ENCODE measurements around the gene NTN1. TPM values are rescaled to one million over a fixed set of nuclear protein-coding genes. Genes with fewer than 3 reads are reported as not detected.

Gene NTN1
- total RNA-seq, 1 donor, result 0.36 TPM

GRCh38 chr17:9144502-9145249 is 123.4 kb downstream of the NTN1 start:
- no peak for TF ChIP-seq CTCF (IDR thresholded peaks at IDR 0.05; ENCODE audit: extremely low read depth, low read depth, low read length)
- no peak overlapping the region for H3K4me3 ChIP-seq (ENCODE audit: insufficient read depth, low read length)
- no peaks in the 10 kb centered on the region for H3K27me3 ChIP-seq (ENCODE audit: insufficient read depth, low read length)
- no peaks in the 10 kb centered on the region for H3K36me3 ChIP-seq (ENCODE audit: insufficient read depth, low read length)
- no peaks in the 10 kb centered on the region for H3K79me2 ChIP-seq (ENCODE audit: insufficient read depth, low read length)
- H2AFZ ChIP-seq (ENCODE audit: low read length), result no peak overlapping the region
- peak; percentile 51 for DNase-seq (ENCODE audit: insufficient read length, low spot score, missing footprints)
- no peaks in the 10 kb centered on the region for H3K4me1 ChIP-seq (ENCODE audit: insufficient read depth, low read length)
- H3K9me3 ChIP-seq (ENCODE audit: low read depth, low read length), result no peaks in the 10 kb centered on the region
- no peaks in the 10 kb centered on the region for H4K20me1 ChIP-seq (ENCODE audit: insufficient read depth, low read length)
- no peak overlapping the region for H3K27ac ChIP-seq (ENCODE audit: low read depth, low read length)
- no peak overlapping the region for H3K4me2 ChIP-seq (ENCODE audit: insufficient read depth, low read length)

GRCh38 chr17:9146064-9146463 is 124.8 kb downstream of the NTN1 start:
- Histone ChIP-seq H3K36me3 (ENCODE audit: insufficient read depth, low read length) (no peaks in the 10 kb centered on the region), H3K9me3 (ENCODE audit: low read depth, low read length) (no peaks in the 10 kb centered on the region), H2AFZ (ENCODE audit: low read length) (no peak overlapping the region), H3K79me2 (ENCODE audit: insufficient read depth, low read length) (no peaks in the 10 kb centered on the region), H3K27me3 (ENCODE audit: insufficient read depth, low read length) (no peaks in the 10 kb centered on the region), H4K20me1 (ENCODE audit: insufficient read depth, low read length) (no peaks in the 10 kb centered on the region), H3K27ac (ENCODE audit: low read depth, low read length) (no peak overlapping the region), H3K4me1 (ENCODE audit: insufficient read depth, low read length) (no peaks in the 10 kb centered on the region), H3K4me2 (ENCODE audit: insufficient read depth, low read length) (no peak overlapping the region), H3K4me3 (ENCODE audit: insufficient read depth, low read length) (no peak overlapping the region)
- no peak for DNase-seq (ENCODE audit: insufficient read length, low spot score, missing footprints)
- no peak for TF ChIP-seq CTCF (IDR thresholded peaks at IDR 0.05; ENCODE audit: extremely low read depth, low read depth, low read length)

- H3K79me2 ChIP-seq (ENCODE audit: insufficient read depth, low read length), result no peaks in the 10 kb centered on the region
- TF ChIP-seq CTCF (IDR thresholded peaks at IDR 0.05; ENCODE audit: extremely low read depth, low read depth, low read length), result no peak
- peak; percentile 81 for DNase-seq (ENCODE audit: insufficient read length, low spot score, missing footprints)
- no peaks in the 10 kb centered on the region for H3K36me3 ChIP-seq (ENCODE audit: insufficient read depth, low read length)
- no peaks in the 10 kb centered on the region for H3K27me3 ChIP-seq (ENCODE audit: insufficient read depth, low read length)
- H4K20me1 ChIP-seq (ENCODE audit: insufficient read depth, low read length), result no peaks in the 10 kb centered on the region
- H3K4me3 ChIP-seq (ENCODE audit: insufficient read depth, low read length), result no peak overlapping the region
- no peak overlapping the region for H2AFZ ChIP-seq (ENCODE audit: low read length)
- H3K4me2 ChIP-seq (ENCODE audit: insufficient read depth, low read length), result no peak overlapping the region
- no peak overlapping the region for H3K27ac ChIP-seq (ENCODE audit: low read depth, low read length)
- no peaks in the 10 kb centered on the region for H3K4me1 ChIP-seq (ENCODE audit: insufficient read depth, low read length)
- H3K9me3 ChIP-seq (ENCODE audit: low read depth, low read length), result no peaks in the 10 kb centered on the region
Observed at GRCh38 chr17:9148905-9149525, 127.7 kb downstream of the NTN1 start.

DNA sequence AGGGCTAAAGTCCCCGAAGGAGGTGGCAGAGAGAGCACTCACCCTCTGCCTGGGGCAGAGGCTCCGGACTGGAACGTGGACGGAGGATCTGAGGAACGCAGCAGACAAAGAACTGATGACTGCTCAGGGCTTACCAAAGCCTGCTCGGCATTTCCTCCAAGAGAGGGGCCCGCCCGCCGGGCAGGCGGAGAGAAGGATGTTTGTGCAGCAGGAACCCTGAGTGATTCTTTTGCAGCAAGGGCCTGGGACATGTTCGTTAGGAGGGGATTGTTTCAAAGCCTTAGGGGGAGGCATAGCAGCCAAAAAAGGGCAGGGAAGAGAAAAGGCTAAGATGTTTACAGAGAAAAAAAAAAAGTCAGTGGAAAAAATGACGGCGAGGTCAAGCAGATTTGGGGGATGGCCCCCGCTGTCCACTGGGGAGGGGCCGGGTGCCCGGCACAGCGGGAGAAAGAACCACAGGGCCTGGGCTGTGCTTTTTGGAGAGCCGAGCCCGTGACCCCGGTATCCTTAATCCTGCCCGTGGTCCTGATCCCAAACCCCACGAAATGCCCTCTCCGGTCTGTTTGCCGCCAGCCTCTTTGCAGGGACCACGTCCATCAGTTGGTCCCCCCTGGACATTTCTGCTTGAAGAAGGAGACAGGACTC is 129.3 kb downstream of the NTN1 start:
- Histone ChIP-seq H3K79me2 (ENCODE audit: insufficient read depth, low read length) (no peaks in the 10 kb centered on the region), H2AFZ (ENCODE audit: low read length) (no peak overlapping the region), H4K20me1 (ENCODE audit: insufficient read depth, low read length) (no peaks in the 10 kb centered on the region), H3K36me3 (ENCODE audit: insufficient read depth, low read length) (no peaks in the 10 kb centered on the region), H3K9me3 (ENCODE audit: low read depth, low read length) (no peaks in the 10 kb centered on the region), H3K27ac (ENCODE audit: low read depth, low read length) (no peak overlapping the region), H3K27me3 (ENCODE audit: insufficient read depth, low read length) (no peaks in the 10 kb centered on the region), H3K4me2 (ENCODE audit: insufficient read depth, low read length) (no peak overlapping the region), H3K4me1 (ENCODE audit: insufficient read depth, low read length) (no peaks in the 10 kb centered on the region), H3K4me3 (ENCODE audit: insufficient read depth, low read length) (no peak overlapping the region)
- no peak for TF ChIP-seq CTCF (IDR thresholded peaks at IDR 0.05; ENCODE audit: extremely low read depth, low read depth, low read length)
- peak; percentile 88 for DNase-seq (ENCODE audit: insufficient read length, low spot score, missing footprints)
